Hepatocyte (in vitro differentiated cells): ENCODE results near the gene PMFBP1. TPM values are rescaled to one million over a fixed set of nuclear protein-coding genes. Genes with fewer than 3 reads are reported as not detected.

Experiments
- DNase-seq: peaks from one replicate; pipeline ENCODE4 v3.0.0-alpha.2; 2016; ENCODE audit warnings: low spot score
- H2AFZ ChIP-seq: fragments of 200-600 bp; sonication (generic); 2 replicates; pipeline ENCODE4 v1.6.0; 2016; ENCODE audit warnings: antibody characterized with exemption, mild to moderate bottlenecking
- H3K27ac ChIP-seq: fragments of 200-600 bp; sonication (generic); 2 replicates; pipeline ENCODE4 v1.5.1; 2016; ENCODE audit warnings: mild to moderate bottlenecking
- H3K27me3 ChIP-seq: fragments of 200-600 bp; sonication (generic); 2 replicates; pipeline ENCODE4 v1.6.1; 2016
- H3K36me3 ChIP-seq: fragments of 200-600 bp; sonication (generic); replicated peaks from 2 replicates; pipeline ENCODE4 v1.5.1; 2016; ENCODE audit warnings: low read depth; ENCODE audit not compliant: insufficient read depth
- H3K4me1 ChIP-seq: fragments of 200-600 bp; sonication (generic); 2 replicates; pipeline ENCODE4 v1.5.1; 2016; ENCODE audit warnings: mild to moderate bottlenecking, moderate library complexity; ENCODE audit not compliant: insufficient read depth
- H3K4me2 ChIP-seq: fragments of 200-600 bp; sonication (generic); 2 replicates; pipeline ENCODE4 v1.6.0; 2016
- H3K4me3 ChIP-seq: fragments of 200-600 bp; sonication (generic); 2 replicates; pipeline ENCODE4 v1.5.1; 2016; ENCODE audit warnings: mild to moderate bottlenecking
- H3K79me2 ChIP-seq: fragments of 200-600 bp; sonication (generic); 2 replicates; pipeline ENCODE4 v1.6.0; 2017; ENCODE audit warnings: mild to moderate bottlenecking
- H3K9me2 ChIP-seq: fragments of 200-600 bp; sonication (generic); replicated peaks from 2 replicates; pipeline ENCODE4 v1.6.0; 2017; ENCODE audit warnings: mild to moderate bottlenecking; ENCODE audit not compliant: insufficient read depth
- H3K9me3 ChIP-seq: fragments of 200-600 bp; sonication (generic); 2 replicates; pipeline ENCODE4 v1.5.1; 2016; ENCODE audit warnings: low read depth, mild to moderate bottlenecking
- H4K20me1 ChIP-seq: fragments of 200-600 bp; sonication (generic); 2 replicates; pipeline ENCODE4 v1.6.0; 2016; ENCODE audit warnings: mild to moderate bottlenecking; ENCODE audit not compliant: insufficient read depth, poor library complexity, severe bottlenecking
- CTCF ChIP-seq: fragments of 200-600 bp; sonication (generic); IDR thresholded peaks from 2 replicates; pipeline ENCODE4 v1.5.1; 2016; ENCODE audit warnings: antibody characterized with exemption, mild to moderate bottlenecking; ENCODE audit not compliant: poor library complexity
- EZH2 ChIP-seq: fragments of 200-600 bp; sonication (generic); IDR thresholded peaks from 2 replicates; pipeline ENCODE4 v1.6.1; 2016; ENCODE audit warnings: antibody characterized with exemption, mild to moderate bottlenecking, borderline replicate concordance
- EZH2phosphoT487 ChIP-seq: fragments of 200-600 bp; sonication (generic); IDR thresholded peaks from one replicate; pipeline ENCODE4 v1.6.1; 2018; ENCODE audit warnings: antibody characterized with exemption, mild to moderate bottlenecking, low read depth, moderate library complexity; ENCODE audit not compliant: unreplicated experiment, severe bottlenecking
- WGBS: methylation state at CpG from one replicate; pipeline ENCODE4 v1.1.6; 2016; ENCODE audit warnings: low lambda C conversion rate; ENCODE audit errors: missing lambda C conversion rate; 5-methylcytosine and 5-hydroxymethylcytosine counted together
- polyA plus RNA-seq: library from polyadenylated mRNA; unstranded; fragments of >200 nt; fragmentation: Nextera tagmentation; extraction: Ambion mirVana; gene quantifications from 2 replicates; pipeline ENCODE4 v1.2.1, GENCODE V29; 2016
- total RNA-seq: library from RNA; depleted of rRNA; stranded (reverse); fragments of >200 nt; gene quantifications from 2 replicates; pipeline ENCODE4 v1.2.3, GENCODE V29; 2014

PMFBP1 gene
- total and polyA plus RNA-seq, 2 experiments from 2014 or later, result 1.4 to 3.4 TPM

DNA sequence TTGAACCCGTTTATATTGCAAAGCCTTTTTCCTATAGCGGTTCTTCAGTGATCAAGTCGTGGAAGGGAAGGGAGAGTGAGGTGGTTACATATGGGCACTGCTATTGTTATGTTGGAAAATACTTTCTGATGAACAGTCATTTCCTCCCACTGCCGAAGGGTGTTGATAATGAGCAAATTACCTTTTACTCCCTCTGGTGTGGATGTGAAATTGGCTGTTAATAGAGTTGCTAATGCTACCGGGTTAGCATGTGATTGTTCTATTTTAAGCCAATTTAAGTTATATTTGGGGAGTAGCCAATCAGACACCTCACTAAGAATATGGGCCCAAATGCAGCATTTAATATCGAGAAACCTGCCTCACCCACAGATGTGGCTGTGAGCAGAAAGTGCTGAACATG, 15.6 kb upstream of the PMFBP1 start:
- no peaks in the 10 kb centered on the region for H3K9me2 ChIP-seq
- H2AFZ ChIP-seq, result no peak overlapping the region
- H3K4me2 ChIP-seq, result no peak overlapping the region
- no peaks in the 10 kb centered on the region for H4K20me1 ChIP-seq
- no peaks in the 10 kb centered on the region for H3K4me1 ChIP-seq
- no peaks in the 10 kb centered on the region for H3K79me2 ChIP-seq
- H3K36me3 ChIP-seq, result no peaks in the 10 kb centered on the region
- no peak for DNase-seq
- WGBS, result 72% methylated on average over 6 of the region's 6 CpGs
- no peak overlapping the region for H3K4me3 ChIP-seq
- TF ChIP-seq CTCF, result no peak
- no peaks in the 10 kb centered on the region for H3K27me3 ChIP-seq
- H3K9me3 ChIP-seq, result no peaks in the 10 kb centered on the region
- H3K27ac ChIP-seq, result no peak overlapping the region

DNA sequence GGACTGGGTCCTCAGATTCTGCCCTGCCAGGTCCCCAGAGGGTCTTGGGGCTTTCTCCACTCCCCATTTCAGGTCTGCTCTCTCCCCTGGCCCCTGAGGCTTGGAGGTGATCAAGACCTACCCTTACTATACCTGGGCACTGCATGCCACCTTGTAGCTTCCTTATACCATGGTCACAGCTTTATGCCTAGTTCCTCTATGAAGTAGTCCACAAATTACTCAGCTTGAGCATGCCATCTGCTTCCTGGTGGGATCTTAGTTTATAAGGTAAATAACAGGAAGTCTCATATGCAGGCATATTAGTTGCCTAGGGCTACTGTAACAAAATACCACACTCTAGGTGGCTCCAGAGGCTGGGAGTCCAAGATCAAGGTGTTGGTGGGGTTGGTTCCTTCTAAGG, 11.0 kb upstream of the PMFBP1 start:
- H3K4me1 ChIP-seq, result no peaks in the 10 kb centered on the region
- H3K27me3 ChIP-seq, result no peaks in the 10 kb centered on the region
- no peaks in the 10 kb centered on the region for H3K9me2 ChIP-seq
- H3K4me3 ChIP-seq, result no peak overlapping the region
- H4K20me1 ChIP-seq, result no peaks in the 10 kb centered on the region
- H3K9me3 ChIP-seq, result no peaks in the 10 kb centered on the region
- no peaks in the 10 kb centered on the region for H3K79me2 ChIP-seq
- H3K27ac ChIP-seq, result no peak overlapping the region
- no peak for DNase-seq
- H3K4me2 ChIP-seq, result no peak overlapping the region
- no peaks in the 10 kb centered on the region for H3K36me3 ChIP-seq
- no peak overlapping the region for H2AFZ ChIP-seq
- TF ChIP-seq CTCF, result no peak
- TF ChIP-seq EZH2, result no peak
- no peak for TF ChIP-seq EZH2phosphoT487

- H3K36me3 ChIP-seq, result no peaks in the 10 kb centered on the region
- H3K79me2 ChIP-seq, result no peaks in the 10 kb centered on the region
- TF ChIP-seq EZH2 (no peak), EZH2phosphoT487 (no peak), CTCF (no peak)
- WGBS, result 45% methylated on average over 5 of the region's 5 CpGs
- H3K9me3 ChIP-seq, result no peaks in the 10 kb centered on the region
- H3K4me2 ChIP-seq, result no peak overlapping the region
- no peak overlapping the region for H3K27ac ChIP-seq
- H3K27me3 ChIP-seq, result no peaks in the 10 kb centered on the region
- H3K4me3 ChIP-seq, result no peak overlapping the region
- H4K20me1 ChIP-seq, result no peaks in the 10 kb centered on the region
- no peak overlapping the region for H2AFZ ChIP-seq
- DNase-seq, result peak; percentile 11
- H3K4me1 ChIP-seq, result no peaks in the 10 kb centered on the region
- no peaks in the 10 kb centered on the region for H3K9me2 ChIP-seq
Observed at GRCh38 chr16:72179204-72179970, 7.4 kb upstream of the PMFBP1 start.

GRCh38 chr16:72174726-72175125, 2.8 kb upstream of the PMFBP1 start:
- H3K4me1 ChIP-seq, result no peaks in the 10 kb centered on the region
- H3K27ac ChIP-seq, result no peak overlapping the region
- WGBS, result 76% methylated on average over 2 of the region's 2 CpGs
- no peak for DNase-seq
- no peak overlapping the region for H2AFZ ChIP-seq
- no peak overlapping the region for H3K4me2 ChIP-seq
- no peaks in the 10 kb centered on the region for H3K9me3 ChIP-seq
- no peaks in the 10 kb centered on the region for H4K20me1 ChIP-seq
- H3K36me3 ChIP-seq, result no peaks in the 10 kb centered on the region
- H3K27me3 ChIP-seq, result no peaks in the 10 kb centered on the region
- H3K79me2 ChIP-seq, result no peaks in the 10 kb centered on the region
- H3K4me3 ChIP-seq, result no peak overlapping the region
- H3K9me2 ChIP-seq, result no peaks in the 10 kb centered on the region
- TF ChIP-seq EZH2, result no peak
- TF ChIP-seq CTCF, result no peak
- no peak for TF ChIP-seq EZH2phosphoT487
